Common myeloid progenitor, CD34-positive (primary cell): ENCODE data around the gene GATA6.

ENCODE experiments used
- CTCF ChIA-PET: fragments of 350-600 bp; sonication (Branson Sonifier 250); formaldehyde crosslinking; loops from one replicate; lab custom pipeline; 2021; ENCODE audit warnings: antibody characterized with exemption; lab: Charles Lee
- POLR2A ChIA-PET: fragments of 350-600 bp; sonication (Branson Sonifier 250); formaldehyde crosslinking; loops from one replicate; lab custom pipeline; 2021; ENCODE audit warnings: antibody characterized with exemption; lab: Charles Lee
- DNase-seq, 3 donors: peaks; one replicate each; pipeline versions ENCODE4 v3.0.0 to v3.0.0-alpha.2; 2013
- H3K27ac ChIP-seq, 2 experiments: 1 replicate in 1 of 2; 2 replicates in 1 of 2; pipeline ENCODE4 v1.7.0; 2013; ENCODE audit warnings: inconsistent platforms in 2 of 2, low read length in 2 of 2, mild to moderate bottlenecking in 2 of 2, low read depth in 1 of 2, moderate library complexity in 1 of 2; ENCODE audit not compliant: severe bottlenecking in 2 of 2, insufficient read depth in 1 of 2, poor library complexity in 1 of 2
- H3K27me3 ChIP-seq, 5 experiments: replicated peaks in 2 of 5; 1 replicate in 3 of 5; 2 replicates in 2 of 5; pipeline versions ENCODE4 v1.6.1 to v1.7.0; 2013; ENCODE audit warnings: low read length in 4 of 5, mild to moderate bottlenecking in 2 of 5, moderate library complexity in 2 of 5, inconsistent platforms in 1 of 5; ENCODE audit not compliant: insufficient read depth in 5 of 5, control insufficient read depth in 4 of 5
- H3K36me3 ChIP-seq, 4 experiments: 1 replicate in 2 of 4; 2 replicates in 2 of 4; pipeline versions ENCODE4 v1.6.1 to v1.7.0; 2013; ENCODE audit warnings: low read length in 3 of 4, control low read depth in 1 of 4, mild to moderate bottlenecking in 1 of 4; ENCODE audit not compliant: control insufficient read depth in 4 of 4, insufficient read depth in 4 of 4
- H3K4me1 ChIP-seq, 4 experiments: 1 replicate in 3 of 4; 2 replicates in 1 of 4; pipeline versions ENCODE4 v1.6.1 to v1.7.1; 2013; ENCODE audit warnings: low read length in 3 of 4, mild to moderate bottlenecking in 3 of 4, control low read depth in 1 of 4, inconsistent platforms in 1 of 4, moderate library complexity in 1 of 4; ENCODE audit not compliant: control insufficient read depth in 4 of 4, insufficient read depth in 4 of 4; ENCODE audit errors: control extremely low read depth in 1 of 4
- H3K4me3 ChIP-seq, 7 experiments: 1 replicate in 4 of 7; 2 replicates in 3 of 7; pipeline versions ENCODE4 v1.5.1 to v1.7.0; 2013; ENCODE audit warnings: mild to moderate bottlenecking in 7 of 7, low read length in 6 of 7, moderate library complexity in 6 of 7, inconsistent platforms in 2 of 7, low read depth in 2 of 7, control low read depth in 1 of 7; ENCODE audit not compliant: insufficient read depth in 4 of 7, control insufficient read depth in 1 of 7; ENCODE audit errors: extremely low read depth in 1 of 7
- H3K9me3 ChIP-seq, 5 experiments: 1 replicate in 4 of 5; 2 replicates in 1 of 5; pipeline versions ENCODE4 v1.6.1 to v1.7.1; 2013; ENCODE audit warnings: low read length in 4 of 5, mild to moderate bottlenecking in 2 of 5, inconsistent platforms in 1 of 5, low read depth in 1 of 5, moderate library complexity in 1 of 5; ENCODE audit not compliant: control insufficient read depth in 4 of 5, insufficient read depth in 2 of 5; ENCODE audit errors: control extremely low read depth in 1 of 5
- WGBS: methylation state at CpG from one replicate; pipeline ENCODE4 v1.1.5; 2013; ENCODE audit not compliant: insufficient coverage; 5-methylcytosine and 5-hydroxymethylcytosine counted together

Gene GATA6

DNA sequence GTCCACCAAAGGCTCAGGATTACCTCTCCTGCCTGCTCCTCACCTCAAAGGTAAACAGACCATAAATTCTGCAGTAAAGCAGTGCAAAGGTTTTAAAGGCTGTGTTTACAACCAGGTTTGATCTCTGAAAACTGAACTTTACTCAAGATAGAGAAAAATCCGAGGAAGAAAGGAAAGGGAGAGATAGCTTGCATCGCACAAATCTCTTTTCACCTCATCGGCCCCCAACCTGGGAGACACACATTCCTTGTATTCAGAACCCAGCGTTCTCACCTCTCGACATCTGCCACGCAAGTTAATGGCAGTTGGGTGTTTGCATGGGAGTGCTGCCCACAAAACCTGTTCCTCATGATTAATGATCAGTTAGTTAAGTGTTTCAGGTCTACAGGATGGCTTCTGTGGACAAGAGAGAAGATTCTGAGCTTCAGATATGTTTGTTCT, 72.6 kb downstream of the GATA6 start:
- WGBS: 75% methylated on average over 6 of the region's 6 CpGs
- CTCF ChIA-PET: no interaction called here
- POLR2A ChIA-PET: no interaction called here
- no peaks in the 10 kb centered on the region for H3K9me3 ChIP-seq
- H3K27me3 ChIP-seq: peaks cover 0 to 9% (median 0%) of the 10 kb centered on the region in 5 experiments
- H3K4me3 ChIP-seq: no peak overlapping the region
- H3K27ac ChIP-seq: no peak overlapping the region
- H3K36me3 ChIP-seq: no peaks in the 10 kb centered on the region
- no peaks in the 10 kb centered on the region for H3K4me1 ChIP-seq
- no peak for DNase-seq

DNA sequence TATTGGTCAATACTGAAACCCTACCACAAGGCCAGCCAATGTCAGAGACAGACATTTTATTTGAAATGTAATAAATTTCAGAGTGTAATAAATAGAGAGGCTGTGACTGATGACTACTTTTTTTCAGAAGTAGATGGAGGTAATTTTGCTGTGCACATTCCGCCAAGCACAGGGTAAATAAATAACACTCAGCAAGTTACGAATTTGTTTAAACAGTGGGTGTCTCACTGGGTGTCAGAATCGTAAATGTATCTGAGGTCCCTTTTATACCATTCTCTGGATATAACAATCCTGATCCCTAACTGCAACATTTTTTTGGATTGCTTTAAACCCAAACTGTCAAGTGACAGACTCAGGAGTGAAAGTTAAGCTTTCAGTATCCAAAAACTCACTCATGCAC, 74.1 kb downstream of the GATA6 start:
- WGBS: 100% methylated on average over 3 of the region's 3 CpGs
- no peaks in the 10 kb centered on the region for H3K4me1 ChIP-seq
- ChIA-PET CTCF (interaction anchor here (0.8 kb wide), 1 partner anchor 10 kb away, joined by 3 read pairs; no protein-coding TSS in a partner anchor), POLR2A (no interaction called here)
- DNase-seq: no peak
- H3K27me3 ChIP-seq: peaks cover 0 to 8% (median 2%) of the 10 kb centered on the region in 5 experiments
- no peaks in the 10 kb centered on the region for H3K36me3 ChIP-seq
- H3K9me3 ChIP-seq: no peaks in the 10 kb centered on the region
- H3K4me3 ChIP-seq: no peak overlapping the region
- no peak overlapping the region for H3K27ac ChIP-seq

DNA sequence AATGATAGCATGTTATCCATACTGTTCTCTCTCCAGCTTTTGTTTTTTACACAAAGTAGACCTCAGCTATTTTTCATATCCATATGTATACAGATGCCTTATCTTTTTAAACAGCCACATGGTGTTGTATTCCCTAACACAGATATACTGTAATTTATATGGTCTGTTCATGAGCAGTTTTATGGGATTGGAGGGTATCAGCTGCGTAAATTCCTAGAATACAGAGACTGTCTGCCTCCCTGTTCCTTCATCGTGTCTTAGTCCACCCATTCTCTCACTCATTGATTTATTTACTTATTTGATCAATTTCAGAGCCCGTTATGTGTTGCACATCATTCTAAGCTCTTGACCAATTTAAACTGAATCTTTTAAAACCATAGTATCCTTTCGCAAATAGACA, 80.6 kb downstream of the GATA6 start:
- ChIA-PET POLR2A (no interaction called here), CTCF (no interaction called here)
- no peak for DNase-seq
- Histone ChIP-seq H3K4me3 (no peak overlapping the region), H3K9me3 (no peaks in the 10 kb centered on the region), H3K36me3 (no peaks in the 10 kb centered on the region), H3K27ac (no peak overlapping the region), H3K27me3 (peaks cover 0 to 38% (median 6%) of the 10 kb centered on the region in 5 experiments), H3K4me1 (no peaks in the 10 kb centered on the region)
- 100% methylated on average over 3 of the region's 4 CpGs for WGBS

DNA sequence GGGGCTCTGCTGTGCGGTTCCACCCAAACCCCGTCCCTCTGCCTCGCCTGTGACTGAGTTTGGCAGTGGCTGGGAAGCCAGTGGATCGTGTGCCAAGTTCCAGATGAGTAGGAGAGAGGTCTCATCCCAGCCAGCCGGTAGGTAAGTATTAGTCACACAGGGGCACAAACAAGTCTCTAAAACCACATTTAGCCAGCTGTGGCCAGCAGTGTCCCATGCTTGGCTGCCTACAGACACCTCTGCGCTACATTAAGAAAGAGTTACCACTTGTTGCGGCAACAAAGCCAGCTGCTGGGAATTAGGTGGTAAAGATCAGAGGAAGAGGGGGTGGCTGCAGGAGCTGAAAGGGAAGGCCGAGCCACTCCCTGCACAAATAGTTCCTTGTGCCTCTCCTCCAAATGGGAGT, 81.2 kb downstream of the GATA6 start:
- Histone ChIP-seq H3K27me3 (peaks cover 0 to 37% (median 6%) of the 10 kb centered on the region in 5 experiments), H3K4me1 (no peaks in the 10 kb centered on the region), H3K27ac (no peak overlapping the region), H3K36me3 (no peaks in the 10 kb centered on the region), H3K4me3 (no peak overlapping the region), H3K9me3 (no peaks in the 10 kb centered on the region)
- POLR2A ChIA-PET: no interaction called here
- CTCF ChIA-PET: no interaction called here
- no peak for DNase-seq
- 99% methylated on average over 7 of the region's 8 CpGs for WGBS
